NCI-H526 (cell line): ENCODE results near the gene ATF7.

Experiments
- DNase-seq, 2 experiments: peaks; one replicate each; lab custom pipeline; 2025; lab: John Stamatoyannopoulos, UW

The ATF7 gene

GRCh38 chr12:53500142-53500775, 125.9 kb downstream of the ATF7 start:
- DNase-seq: no peak

- DNase-seq: peak in 1 of 2 experiments; percentile 75
Observed at GRCh38 chr12:53499266-53500141, 126.7 kb downstream of the ATF7 start, which contains the start of gene MAP3K12. Gene MAP3K12, minus strand, starts transcription at chr12:53499458. Its CDS starts 12,067 bp downstream, at chr12:53487391.

- DNase-seq: no peak
Observed at GRCh38 chr12:53498235-53498630, 127.9 kb downstream of the ATF7 start.

GRCh38 chr12:53497461-53497860, 128.7 kb downstream of the ATF7 start:
- DNase-seq: no peak

- no peak for DNase-seq
Observed at GRCh38 chr12:53496752-53497032, 129.5 kb downstream of the ATF7 start.

- DNase-seq: peak in 1 of 2 experiments; percentile 12
Observed at GRCh38 chr12:53495903-53496751, 130.1 kb downstream of the ATF7 start.

GRCh38 chr12:53493610-53494391, 132.4 kb downstream of the ATF7 start:
- DNase-seq: peak in 1 of 2 experiments; percentile 40

- DNase-seq: peak; percentile 75 to 95
Observed at GRCh38 chr12:53492830-53493609, 133.2 kb downstream of the ATF7 start.

GRCh38 chr12:53492188-53492587, 134.0 kb downstream of the ATF7 start:
- peak; percentile 39 to 56 for DNase-seq

GRCh38 chr12:53489242-53489864, 136.8 kb downstream of the ATF7 start:
- no peak for DNase-seq

GRCh38 chr12:53486736-53487487, 139.3 kb downstream of the ATF7 start:
- DNase-seq: no peak

- no peak for DNase-seq
Observed at GRCh38 chr12:53485955-53486735, 140.0 kb downstream of the ATF7 start.

- no peak for DNase-seq
Observed at GRCh38 chr12:53484686-53485575, 141.3 kb downstream of the ATF7 start.

GRCh38 chr12:53483979-53484377, 142.2 kb downstream of the ATF7 start:
- no peak for DNase-seq

- peak in 1 of 2 experiments; percentile 15 for DNase-seq
Observed at GRCh38 chr12:53483225-53483978, 142.8 kb downstream of the ATF7 start.

- no peak for DNase-seq
Observed at GRCh38 chr12:53482626-53483168, 143.5 kb downstream of the ATF7 start.
